ENCODE measurements around the gene VANGL1. TPM values are rescaled to one million over a fixed set of nuclear protein-coding genes. Genes with fewer than 3 reads are reported as not detected.

Gene VANGL1
- total and polyA plus RNA-seq, 2 of the 13 experiments (the other 11 are each of a cell fraction or from before 2014, with no cell fraction given), result 5.3 to 9.4 TPM

- no peak for TF ChIP-seq SNAPC2 (CRISPR knock-in tag; IDR thresholded peaks at IDR 0.05)
- no peak for TF ChIP-seq MTF1 (CRISPR knock-in tag; IDR thresholded peaks at IDR 0.05)
- no peak for TF ChIP-seq RARA (CRISPR knock-in tag; IDR thresholded peaks at IDR 0.05)
Observed at GRCh38 chr1:115690972-115691371, 49.2 kb downstream of the VANGL1 start (continued).

- H3K36me3 ChIP-seq (replicated peaks in 1 of 2; ENCODE audit: control insufficient read depth in 1 of 2, insufficient read depth in 2 of 2, low read length in 2 of 2), result peaks cover 11 to 23% of the 10 kb centered on the region in 2 experiments; a peak in 4 of 5 replicates
- ATAC-seq (no peak), FAIRE-seq (no peak), DNase-seq (ENCODE audit: low spot score) (no peak)
- no TSS peak for BruUV-seq (replicated peaks)
- H3K4me2 ChIP-seq (ENCODE audit: low read depth, low read length), result no peak overlapping the region
- ChIA-PET POLR2A (no interaction called here), CTCF (ENCODE audit: low intra/inter-chr PET ratio, low total read pairs) (no interaction called here)
- H2AFZ ChIP-seq (ENCODE audit: low read length), result no peak overlapping the region
- no peaks in the 10 kb centered on the region for H3K4me1 ChIP-seq (ENCODE audit: insufficient read depth, low read length)
- no peaks in the 10 kb centered on the region for H3K9me3 ChIP-seq (ENCODE audit: low read length)
- WGBS (ENCODE audit: low lambda C conversion rate), result 100% methylated on average over 4 of the region's 4 CpGs
- H4K20me1 ChIP-seq (ENCODE audit: insufficient read depth, low read length), result no peaks in the 10 kb centered on the region
- H3K27me3 ChIP-seq (ENCODE audit: control insufficient read depth in 1 of 2, insufficient read depth in 2 of 2, low read length in 2 of 2), result no peaks in the 10 kb centered on the region
- H3K4me3 ChIP-seq (replicated peaks in 1 of 3; ENCODE audit: insufficient read depth in 1 of 3, low read depth in 2 of 3, low read length in 3 of 3), result no peak overlapping the region
- H3K79me2 ChIP-seq (ENCODE audit: insufficient read depth, low read length), result no peaks in the 10 kb centered on the region
- TF ChIP-seq NFKB2 (CRISPR knock-in tag; IDR thresholded peaks at IDR 0.05; ENCODE audit: borderline replicate concordance) (no peak), ZNF121 (CRISPR knock-in tag; IDR thresholded peaks at IDR 0.05) (no peak), PAF1 (CRISPR knock-in tag; IDR thresholded peaks at IDR 0.05) (no peak), ZNF224 (CRISPR knock-in tag; IDR thresholded peaks at IDR 0.05) (no peak), GABPB1 (CRISPR knock-in tag; IDR thresholded peaks at IDR 0.05) (no peak), PPARG (CRISPR knock-in tag; conservative IDR thresholded peaks at IDR 0.05) (no peak), SOX6 (IDR thresholded peaks at IDR 0.05) (no peak), SOX6 (CRISPR knock-in tag; IDR thresholded peaks at IDR 0.05) (no peak), ZNF781 (CRISPR knock-in tag; IDR thresholded peaks at IDR 0.05; ENCODE audit: borderline replicate concordance, not compliant biosample characterization) (no peak), ZNF782 (CRISPR knock-in tag; IDR thresholded peaks at IDR 0.05; ENCODE audit: borderline replicate concordance) (no peak), NFATC3 (CRISPR knock-in tag; IDR thresholded peaks at IDR 0.05) (no peak)
- no peak overlapping the region for H3K27ac ChIP-seq (ENCODE audit: extremely low read length, insufficient read depth, low read length)
- in situ Hi-C loops (cut with HindIII; ENCODE audit: extremely low pct_ligation_motif_present, low pct_unique_long_range_greater_than_20kb), result no loop called here
- H3K9ac ChIP-seq (ENCODE audit: insufficient read depth, low read depth, low read length), result no peak overlapping the region
- intact Hi-C loops (cut with micrococcal nuclease; ENCODE audit: unreplicated experiment), result no loop called here
Observed at GRCh38 chr1:115692224-115692623, 50.5 kb downstream of the VANGL1 start.
